NCI-H1105 treated with DMSO at 0.1 percent for 48 hours (cell line): ENCODE measurements around the gene RBCK1.

Source experiments
- DNase-seq: peaks from one replicate; lab custom pipeline; 2025; lab: John Stamatoyannopoulos, UW

The RBCK1 gene

GRCh38 chr20:418858-419365, 10.8 kb downstream of the RBCK1 start:
- DNase-seq: no peak

GRCh38 chr20:419556-420165, 11.6 kb downstream of the RBCK1 start:
- DNase-seq: peak; percentile 94

- DNase-seq: peak; percentile 74
These were observed 12.1 kb downstream of the RBCK1 start for GRCh38 chr20:420166-420620.

GRCh38 chr20:420721-421574, 12.8 kb downstream of the RBCK1 start:
- peak; percentile 89 for DNase-seq

- no peak for DNase-seq
These were observed 13.7 kb downstream of the RBCK1 start for GRCh38 chr20:421685-422250.

GRCh38 chr20:426566-426965, 18.5 kb downstream of the RBCK1 start:
- DNase-seq: no peak

GRCh38 chr20:427401-427800, 19.3 kb downstream of the RBCK1 start:
- no peak for DNase-seq

GRCh38 chr20:427849-428657, 20.0 kb downstream of the RBCK1 start:
- DNase-seq: no peak

- no peak for DNase-seq
These were observed 20.6 kb downstream of the RBCK1 start for GRCh38 chr20:428658-429200.

- DNase-seq: no peak
These were observed 22.2 kb downstream of the RBCK1 start for GRCh38 chr20:430091-430999.

- peak; percentile 60 for DNase-seq
These were observed 23.2 kb downstream of the RBCK1 start for GRCh38 chr20:431012-431904.

GRCh38 chr20:432208-432607, 24.1 kb downstream of the RBCK1 start:
- DNase-seq: no peak

- DNase-seq: no peak
These were observed 24.7 kb downstream of the RBCK1 start for GRCh38 chr20:432677-433299.

- no peak for DNase-seq
These were observed 25.3 kb downstream of the RBCK1 start for GRCh38 chr20:433300-433975.

- no peak for DNase-seq
These were observed 26.1 kb downstream of the RBCK1 start for GRCh38 chr20:434221-434620.

GRCh38 chr20:434661-435419, 26.7 kb downstream of the RBCK1 start:
- DNase-seq: no peak

- no peak for DNase-seq
These were observed 27.5 kb downstream of the RBCK1 start for GRCh38 chr20:435558-435957.

GRCh38 chr20:436476-436875, 28.4 kb downstream of the RBCK1 start:
- no peak for DNase-seq
